HPDE6-E6E7 (cell line): ENCODE data around the gene PRDM15.
"Not testable (repeated sequence)": the region's sequence is repeated elsewhere in the genome, so short reads cannot be mapped to it uniquely, and the experiment has no call there.

ENCODE experiments used
- DNase-seq: peaks from one replicate; pipeline ENCODE4 v3.0.0; 2011; ENCODE audit warnings: missing footprints; ENCODE audit errors: extremely low spot score

Gene PRDM15

DNA sequence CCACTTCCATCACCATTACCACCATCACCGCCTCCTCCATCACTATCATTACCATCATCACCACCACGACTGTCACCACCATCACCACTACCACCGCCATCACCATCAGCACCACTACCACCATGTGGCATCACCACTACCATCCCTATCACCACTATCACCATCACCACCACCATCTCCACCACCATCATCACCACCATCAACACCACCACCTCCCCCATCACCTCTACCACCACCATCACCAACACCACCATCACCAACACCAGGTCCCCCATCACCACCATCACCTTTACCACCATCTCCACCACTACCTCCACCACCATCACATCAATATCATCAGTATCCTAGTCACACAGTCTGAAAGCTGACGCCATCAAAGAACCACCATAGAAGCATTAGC is 72.4 kb downstream of the PRDM15 start:
- DNase-seq: no peak

DNA sequence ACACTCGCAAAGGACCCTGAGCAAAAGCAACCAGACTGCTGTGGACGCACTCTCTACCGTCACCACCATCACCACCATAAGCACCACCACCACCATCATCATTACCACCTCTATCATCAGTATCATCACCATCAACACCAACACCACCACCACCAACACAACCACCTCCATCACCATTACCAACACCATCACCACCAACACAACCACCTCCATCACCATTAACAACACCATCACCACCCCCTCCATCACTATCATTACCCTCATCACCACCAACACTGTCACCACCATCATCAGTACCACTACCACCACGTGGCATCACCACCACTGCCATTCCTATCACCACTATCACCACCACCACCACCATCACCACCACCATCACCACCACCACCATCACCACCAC is 73.5 kb downstream of the PRDM15 start:
- DNase-seq: no peak

DNA sequence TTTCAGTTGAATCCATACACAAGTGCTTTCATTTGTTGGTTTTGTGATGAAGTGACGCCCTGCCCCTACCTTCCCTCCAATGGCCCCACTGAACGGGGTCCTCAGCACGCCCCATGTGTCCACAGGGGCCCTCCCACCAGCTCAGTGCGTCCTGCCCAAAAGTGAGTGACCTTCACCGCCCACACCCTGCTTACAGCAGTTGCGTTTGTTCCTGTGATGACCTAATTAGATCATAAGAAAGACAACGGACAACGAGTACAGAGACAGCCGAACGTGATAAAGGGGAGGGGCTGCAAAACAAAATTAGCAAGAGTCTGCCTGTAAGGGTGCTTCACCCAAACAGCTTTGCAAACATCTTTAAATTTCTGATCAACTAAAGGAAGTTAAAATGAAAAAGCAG is 74.1 kb downstream of the PRDM15 start:
- DNase-seq: no peak

DNA sequence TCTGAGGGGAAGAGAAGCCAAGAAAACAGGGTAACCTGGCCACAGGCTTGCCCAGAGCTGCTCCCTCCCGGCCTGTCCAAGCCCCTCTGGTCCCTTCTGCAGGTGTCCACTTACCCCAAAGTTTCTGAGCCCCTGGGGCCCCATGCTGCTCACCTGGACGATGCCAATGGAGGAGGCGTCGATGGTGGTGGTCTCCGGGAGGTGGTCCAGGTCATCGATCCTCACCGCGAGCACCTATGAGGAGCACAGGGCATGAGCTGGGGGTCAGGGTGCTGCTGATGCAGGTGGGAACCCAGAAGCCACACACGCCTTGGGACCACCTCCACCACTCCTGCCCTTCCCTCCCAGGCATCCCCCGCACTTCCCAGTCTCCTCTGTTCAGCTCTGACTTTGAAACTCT is 74.8 kb downstream of the PRDM15 start:
- DNase-seq: no peak

DNA sequence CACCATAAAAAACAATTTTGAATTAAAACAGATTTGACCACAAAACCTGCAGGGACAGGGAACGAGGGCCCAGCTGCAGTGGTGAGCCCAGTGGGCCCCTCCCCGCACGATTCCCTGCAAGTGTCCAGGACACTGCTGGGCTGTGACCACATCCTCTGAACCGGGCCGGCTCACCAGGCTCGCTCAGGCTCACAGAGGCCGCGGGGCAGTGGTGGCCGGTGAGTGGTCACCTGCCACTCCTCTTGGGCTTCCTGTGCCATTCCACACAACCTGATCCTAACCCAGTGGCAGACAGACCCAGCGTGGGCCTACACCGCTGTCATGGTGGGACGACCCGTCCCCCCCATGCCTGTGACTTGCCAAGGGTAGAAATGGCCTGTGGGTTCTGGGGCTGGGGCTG is 75.8 kb downstream of the PRDM15 start:
- no peak for DNase-seq

DNA sequence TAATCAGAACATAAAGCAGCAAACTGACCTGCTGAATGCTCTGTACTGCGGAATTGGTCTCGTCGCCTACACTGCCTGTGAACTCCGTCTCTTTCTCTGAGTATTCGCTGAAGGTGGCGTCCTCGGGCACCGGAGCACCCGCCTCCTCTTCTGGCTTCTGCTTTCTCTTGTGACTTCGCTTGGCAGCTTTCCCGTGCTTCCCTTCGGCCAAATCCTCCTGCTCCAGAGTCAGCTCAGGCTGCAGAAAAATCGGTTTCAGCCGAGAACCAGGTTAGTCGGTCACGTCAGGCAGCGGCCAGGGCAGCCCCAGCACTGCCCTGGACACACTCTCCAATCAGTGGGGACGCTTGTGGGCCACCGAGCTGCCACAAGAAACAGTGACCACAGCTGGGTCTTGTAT is 76.5 kb downstream of the PRDM15 start:
- DNase-seq: no peak

DNA sequence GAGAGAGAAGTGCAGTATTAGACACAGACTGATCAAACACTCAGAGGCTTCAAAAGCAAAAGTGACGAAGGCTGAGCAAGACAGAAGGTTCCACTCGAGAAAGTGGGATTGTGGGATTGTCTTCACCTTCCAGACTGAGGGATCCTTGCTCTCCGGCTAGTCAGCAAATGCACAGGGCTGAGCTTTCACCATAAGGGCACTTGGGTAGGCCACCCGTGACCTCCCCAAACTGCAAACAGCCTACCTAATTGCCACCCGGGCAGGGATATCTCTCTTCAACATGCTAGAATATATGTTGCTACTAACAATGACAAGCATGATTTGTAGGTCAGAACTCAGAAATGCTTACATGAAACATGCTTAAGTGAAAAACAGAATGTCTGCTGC is 77.0 kb downstream of the PRDM15 start:
- DNase-seq: no peak

DNA sequence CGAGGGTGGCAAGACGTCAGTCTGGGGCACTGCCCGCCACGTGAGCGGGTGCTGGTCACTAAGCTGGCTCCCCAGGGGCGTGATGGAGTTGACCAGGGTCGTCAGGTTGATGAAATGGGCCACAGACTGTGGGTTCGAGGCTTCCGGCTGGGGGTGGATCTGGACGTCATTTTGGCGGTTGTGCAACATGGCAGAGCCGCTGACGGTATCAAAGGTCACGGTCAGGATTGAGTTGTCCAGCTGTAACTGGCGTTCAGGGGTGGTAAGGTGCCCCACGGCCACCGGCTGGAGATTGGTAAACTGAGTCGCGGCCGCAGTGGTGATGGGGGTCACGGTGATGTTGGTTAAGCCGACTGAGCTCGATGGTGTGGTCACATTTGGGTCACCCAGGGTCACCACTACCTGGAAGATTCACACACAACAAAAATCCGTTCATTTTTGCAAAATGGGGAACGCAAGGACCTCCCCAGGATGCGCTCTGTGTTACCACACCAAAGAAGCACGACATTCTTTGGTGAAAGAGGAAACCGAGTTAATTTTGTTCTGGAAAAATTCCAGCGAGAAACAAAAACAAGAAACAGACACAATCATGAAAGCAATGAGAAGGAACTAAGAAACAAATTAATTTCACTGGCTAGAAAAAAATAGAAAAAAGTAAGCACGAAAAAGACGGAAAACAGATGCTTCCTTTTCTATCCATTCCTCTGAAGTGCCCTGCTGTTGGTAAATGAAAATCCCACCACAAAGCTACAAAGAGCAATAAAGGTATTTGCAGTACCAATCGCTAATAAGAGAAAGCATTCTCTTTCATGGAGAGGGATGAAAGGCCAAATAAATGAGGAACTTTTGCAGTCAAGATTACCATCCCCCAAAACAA is 77.6 kb downstream of the PRDM15 start:
- no peak for DNase-seq

DNA sequence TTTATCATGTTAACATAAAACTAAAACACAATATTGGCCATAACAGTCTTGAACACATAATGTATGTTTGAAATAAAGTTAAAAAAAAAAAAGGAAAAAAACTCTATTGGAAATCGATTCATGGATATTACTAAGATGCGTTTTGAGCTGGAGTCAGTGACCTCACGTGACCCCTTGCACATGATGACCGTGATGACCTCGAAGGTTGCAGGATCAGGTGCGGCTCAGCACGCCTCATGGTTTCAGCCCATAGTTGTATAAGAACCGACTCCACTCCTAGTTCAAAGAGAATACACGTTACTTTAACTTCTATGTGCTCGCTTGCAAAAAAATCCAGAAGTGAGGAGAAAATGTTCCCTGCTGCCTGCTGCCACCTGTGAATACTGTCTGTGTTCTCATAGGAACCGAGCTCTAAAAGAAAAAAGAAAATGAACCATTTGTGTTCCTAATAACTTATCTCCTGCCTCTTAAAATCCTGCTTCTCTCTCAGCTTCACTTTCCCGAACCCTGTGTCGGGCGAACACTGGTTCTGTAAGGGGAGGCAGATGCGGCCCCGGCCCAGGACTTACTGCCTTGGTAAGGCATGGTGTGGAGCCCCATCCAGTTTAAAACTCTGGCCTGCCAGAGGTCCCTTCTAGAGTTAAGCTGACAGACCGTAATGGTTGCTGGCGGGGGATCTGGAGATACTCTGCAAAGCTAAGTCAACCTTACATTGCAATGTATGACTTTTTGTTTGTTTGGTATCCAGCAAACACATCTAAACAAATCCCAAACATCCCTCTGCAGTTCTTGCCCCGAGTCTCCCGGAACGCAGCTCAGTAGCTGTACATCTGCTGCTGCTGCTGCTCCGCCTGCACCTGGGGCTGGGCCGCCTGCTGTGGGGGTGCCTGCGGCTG is 78.5 kb downstream of the PRDM15 start:
- DNase-seq: no peak

DNA sequence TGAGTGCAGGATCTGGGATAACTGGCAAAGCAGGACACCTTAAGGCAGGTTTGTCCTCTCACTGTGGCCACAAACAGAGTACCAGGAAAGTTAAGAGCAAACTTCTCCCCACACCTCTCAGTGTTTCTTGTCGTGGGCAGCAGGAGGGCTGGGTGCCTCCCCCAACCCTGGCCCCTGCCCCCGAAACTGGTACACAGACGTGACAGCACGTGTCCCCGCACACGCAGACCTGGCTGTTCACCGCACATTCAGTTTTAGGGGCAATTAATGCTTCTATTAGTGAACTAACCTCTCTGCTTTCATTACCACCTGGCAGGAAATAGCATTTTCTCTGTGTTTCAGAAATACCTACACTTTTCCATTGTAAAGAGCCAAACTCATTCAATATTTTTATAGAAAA is 79.4 kb downstream of the PRDM15 start:
- DNase-seq: no peak

DNA sequence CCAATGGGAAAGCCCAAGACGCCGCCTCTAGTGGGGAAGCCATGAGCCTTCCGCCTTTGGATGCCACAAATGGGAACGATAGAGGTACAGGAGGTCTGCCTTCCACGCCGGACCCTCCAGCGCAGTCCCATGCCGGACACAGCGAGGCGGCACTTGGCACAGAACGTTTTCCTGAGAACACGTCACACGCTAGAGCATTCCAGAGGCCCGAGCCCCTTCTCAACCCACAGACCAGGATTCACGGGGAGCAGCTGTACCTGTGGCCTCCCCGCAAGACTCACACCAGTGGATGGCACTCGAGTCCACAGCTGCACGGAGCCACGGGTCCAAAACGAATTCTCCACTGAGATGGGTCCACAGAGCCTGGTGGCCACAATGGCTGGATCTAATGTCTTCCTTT is 80.8 kb downstream of the PRDM15 start:
- DNase-seq: no peak

DNA sequence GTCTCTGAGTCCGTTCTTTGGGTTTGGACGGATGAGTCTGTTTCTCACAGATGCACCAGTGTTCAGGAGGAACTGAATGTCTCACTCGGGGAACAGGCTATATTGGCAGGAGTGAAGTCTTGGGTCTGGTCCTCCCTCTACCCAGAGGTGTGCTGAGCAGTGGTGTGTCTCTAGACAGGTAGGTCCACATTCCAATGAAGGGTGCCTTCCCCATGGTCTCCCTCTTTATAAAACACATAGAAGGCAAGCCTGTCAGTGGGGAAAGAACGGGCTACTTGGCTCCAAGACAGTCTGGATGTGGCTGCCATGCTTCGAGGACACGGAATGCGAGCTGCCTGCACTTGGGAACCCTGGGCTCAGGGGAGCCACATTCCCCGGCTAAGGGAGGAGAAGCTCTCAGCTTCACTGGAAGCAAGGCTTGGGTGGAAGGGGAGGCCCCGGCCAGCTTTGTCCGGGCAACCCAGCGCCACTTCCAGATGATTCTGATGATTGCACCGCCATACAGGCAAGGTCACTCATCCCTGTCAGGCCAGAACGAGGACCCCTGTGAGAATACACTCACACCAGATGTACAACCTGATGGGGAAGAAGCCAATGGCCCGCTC is 82.6 kb downstream of the PRDM15 start:
- no peak for DNase-seq

DNA sequence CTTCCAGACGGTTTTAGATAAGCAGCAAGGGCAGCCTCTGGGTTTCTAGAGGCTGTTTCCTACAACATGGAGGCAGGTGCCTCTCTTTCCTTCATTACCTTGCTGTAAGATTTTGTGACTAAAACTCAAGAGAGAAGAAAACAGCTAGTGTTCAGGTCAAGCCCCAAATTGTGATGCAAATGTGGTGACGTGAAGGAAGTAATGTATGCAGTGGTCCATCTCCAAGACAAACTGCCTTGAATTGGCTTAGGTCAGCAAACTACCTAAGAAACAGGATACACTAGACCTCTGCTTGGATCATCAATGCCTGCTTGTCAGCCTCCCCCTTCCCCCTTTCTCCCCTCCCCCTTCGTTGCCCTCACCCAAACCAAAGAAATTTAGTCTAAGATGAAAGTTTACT is 83.4 kb downstream of the PRDM15 start:
- DNase-seq: no peak

DNA sequence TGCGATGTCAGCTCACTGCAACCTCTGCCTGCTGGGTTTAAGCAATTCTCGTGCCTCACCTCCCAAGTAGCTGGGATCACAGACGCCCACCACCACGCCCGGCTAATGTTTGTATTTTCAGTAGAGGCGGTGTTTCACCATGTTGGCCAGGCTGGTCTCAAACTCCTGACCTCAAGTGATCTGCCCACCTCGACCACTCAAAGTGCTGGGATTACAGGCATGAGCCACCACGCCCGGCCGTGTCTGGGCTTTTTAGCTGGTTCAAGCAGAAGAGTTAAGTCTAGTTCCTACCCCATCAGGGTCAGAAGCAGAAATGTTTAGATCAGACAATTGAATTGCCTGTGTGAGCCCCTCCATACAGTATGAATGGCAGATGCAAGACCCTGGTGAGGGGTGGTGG is 84.5 kb downstream of the PRDM15 start:
- DNase-seq: no peak

DNA sequence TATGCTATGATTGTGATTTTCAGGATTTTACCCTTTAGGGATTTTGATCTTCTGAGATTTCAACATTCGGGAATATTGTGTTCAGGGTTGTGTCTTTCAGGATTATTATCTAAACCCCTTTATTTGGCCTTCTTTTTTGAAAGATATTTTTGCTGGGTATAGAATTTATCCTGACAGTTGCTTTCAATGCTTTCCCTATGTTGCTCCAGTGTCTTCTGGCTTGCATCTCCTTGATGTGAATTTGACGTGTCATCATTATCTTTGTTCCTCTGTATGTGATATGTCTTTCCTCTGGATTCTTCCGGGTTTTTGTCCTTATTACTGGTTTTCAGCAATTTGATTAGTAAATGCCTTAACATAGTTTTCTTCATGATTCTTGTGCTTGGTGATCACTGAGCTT is 86.4 kb downstream of the PRDM15 start:
- DNase-seq: no peak

DNA sequence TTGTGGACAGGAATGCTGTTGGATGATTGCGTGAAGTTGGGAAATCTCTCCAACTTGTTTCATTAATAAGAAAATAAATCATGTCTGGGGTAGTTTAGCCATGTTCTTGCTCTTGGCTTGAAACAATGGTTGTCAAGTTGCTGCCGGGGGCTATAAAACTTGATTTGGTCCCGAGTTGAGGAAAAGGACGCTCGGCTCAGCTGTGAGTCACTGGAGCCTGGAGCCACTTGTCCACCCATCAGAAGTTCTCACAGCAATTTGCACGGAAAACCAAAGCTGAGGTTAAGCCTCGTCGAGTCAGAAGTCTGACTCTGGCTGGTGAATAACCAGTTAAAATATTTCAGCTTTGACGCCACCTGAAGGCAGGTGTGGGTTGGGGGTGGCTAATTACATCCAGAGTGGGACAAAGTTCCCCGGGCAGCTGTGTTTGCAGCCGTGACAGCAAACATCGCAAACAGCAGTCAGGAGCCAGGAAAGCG is 92.6 kb downstream of the PRDM15 start:
- peak; percentile 85 for DNase-seq

DNA sequence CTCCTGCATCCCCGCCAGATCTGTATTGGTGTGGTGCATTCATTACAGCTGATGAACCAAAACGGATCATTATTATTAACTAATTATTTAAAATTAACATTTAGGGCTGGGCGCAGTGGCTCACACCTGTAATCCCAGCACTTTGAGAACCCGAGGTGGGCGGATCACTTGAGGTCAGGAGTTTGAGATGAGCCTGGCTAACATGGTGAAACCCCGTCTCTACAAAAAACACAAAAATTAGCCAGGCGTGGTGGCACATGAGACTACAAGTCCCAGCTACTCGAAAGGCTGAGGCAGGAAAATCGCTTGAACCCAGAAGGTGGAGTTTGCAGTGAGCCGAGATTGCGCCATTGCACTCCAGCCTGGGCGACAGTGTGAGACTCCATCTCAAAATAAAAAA is 93.9 kb downstream of the PRDM15 start:
- DNase-seq: not testable (repeated sequence)

DNA sequence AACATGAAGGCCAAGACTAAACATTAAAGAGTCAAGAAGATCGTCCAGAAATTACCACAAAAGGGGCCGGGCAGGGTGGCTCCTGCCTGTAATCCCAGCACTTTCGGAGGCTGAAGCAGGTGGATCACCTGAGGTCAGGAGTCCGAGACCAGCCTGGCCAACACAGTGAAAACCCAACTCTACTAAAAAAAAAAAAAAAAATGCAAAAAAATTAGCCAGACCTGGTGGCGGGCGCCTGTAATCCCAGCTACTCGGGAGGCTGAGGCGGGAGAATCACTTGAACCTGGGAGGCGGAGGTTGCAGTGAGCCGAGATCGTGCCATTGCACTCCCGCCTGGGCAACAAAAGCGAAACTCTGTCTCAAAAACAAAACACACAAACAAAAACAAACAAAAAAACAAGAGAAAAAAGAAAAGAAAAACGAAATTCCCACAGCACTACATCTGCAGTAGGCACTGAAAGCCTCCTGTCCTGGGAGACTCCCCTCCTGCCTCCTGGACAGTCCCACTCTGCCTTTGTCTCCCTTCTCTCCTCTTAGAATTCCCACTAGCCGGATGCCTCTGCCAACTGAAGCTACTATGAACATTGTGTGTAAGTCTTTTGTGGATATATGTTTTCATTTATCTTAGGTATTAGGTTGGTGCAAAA is 94.6 kb downstream of the PRDM15 start:
- no peak for DNase-seq

DNA sequence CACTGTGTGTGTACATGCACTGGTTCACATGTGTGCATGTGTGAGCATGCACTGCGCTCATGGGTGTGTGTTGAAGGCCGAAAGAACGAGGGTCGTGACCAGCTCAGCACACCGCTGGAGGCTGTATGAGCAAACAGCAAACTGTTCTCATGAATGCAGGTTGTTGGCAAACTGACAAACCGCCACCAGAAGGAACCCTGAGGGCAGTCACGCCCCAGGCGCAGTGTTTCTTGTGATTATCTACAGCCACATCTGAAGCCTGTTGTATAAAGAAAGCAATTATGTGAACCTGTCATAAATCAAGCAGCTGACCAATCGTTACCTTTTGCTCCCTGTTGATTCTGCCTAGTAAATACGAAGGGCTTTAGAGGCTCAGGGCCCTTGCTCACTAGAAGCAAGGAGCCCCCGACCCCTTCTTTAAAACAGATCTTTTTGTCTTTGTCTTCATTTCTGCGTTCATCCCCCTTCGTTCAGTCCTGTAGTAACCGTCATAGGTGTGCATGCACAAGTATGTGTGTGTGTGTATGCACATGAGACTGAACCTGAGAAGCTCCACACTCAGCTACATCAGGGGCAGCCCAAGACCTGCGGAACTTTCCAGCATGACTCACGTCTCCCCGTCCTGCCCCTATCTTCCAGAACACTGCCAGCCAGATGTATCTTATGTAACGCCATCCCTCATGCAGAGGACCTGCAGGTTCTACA is 95.5 kb downstream of the PRDM15 start:
- DNase-seq: peak; percentile 78

DNA sequence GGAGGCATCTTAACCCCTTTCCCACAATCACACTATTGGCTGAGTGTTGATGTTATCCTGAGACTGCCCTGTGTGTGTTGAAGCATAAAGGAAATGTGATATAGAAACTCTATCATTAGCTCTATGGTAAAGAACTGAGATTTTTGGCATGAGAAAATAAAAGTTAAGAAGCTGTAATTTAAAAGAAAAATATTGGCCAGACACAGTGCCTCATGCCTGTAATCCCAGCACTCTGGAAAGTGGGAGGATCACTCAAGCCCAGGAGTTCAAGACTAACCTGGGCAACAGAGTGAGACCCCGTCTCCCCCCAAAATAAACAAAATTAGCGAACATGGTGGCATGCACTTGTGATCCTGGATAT is 98.1 kb downstream of the PRDM15 start:
- DNase-seq: no peak

DNA sequence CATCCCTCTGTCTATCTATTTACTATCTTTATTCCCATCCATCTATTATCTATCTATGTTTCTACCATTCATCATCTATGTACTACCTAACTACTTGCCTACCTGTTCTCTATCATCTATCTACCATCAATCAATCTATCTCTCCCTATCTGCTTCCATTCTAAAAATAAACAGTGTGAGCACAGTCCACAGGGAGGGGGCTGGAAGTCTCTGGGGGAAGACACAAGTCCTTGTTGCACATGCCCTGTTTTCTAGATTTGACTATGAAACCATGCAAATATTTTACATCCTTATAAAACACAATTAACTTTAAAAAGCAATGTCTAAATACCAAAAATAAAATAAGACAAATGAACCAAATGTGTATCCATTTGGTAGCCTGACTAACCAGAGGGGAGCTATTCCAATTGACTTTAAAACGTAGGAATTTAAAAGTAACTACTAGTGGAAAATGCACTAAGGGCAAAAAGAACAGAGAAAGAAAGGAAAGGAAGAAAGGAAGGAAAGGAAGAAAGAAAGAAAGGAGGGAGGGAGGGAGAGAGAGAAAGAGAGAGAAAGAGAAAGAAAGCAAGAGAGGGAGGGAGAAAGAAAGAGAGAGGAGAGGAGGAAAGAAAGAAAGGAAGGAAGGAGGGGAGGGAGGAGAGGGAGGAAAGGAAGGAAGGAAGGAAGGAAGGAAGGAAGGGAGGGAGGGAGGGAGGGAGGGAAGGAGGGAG is 98.7 kb downstream of the PRDM15 start:
- DNase-seq: no peak
